Neuronal stem cell (in vitro differentiated cells): Measurements from ENCODE around the gene PTPN3.

Experiments
- DNase-seq: peaks from one replicate; pipeline ENCODE4 v3.0.0-alpha.2; 2013; ENCODE audit warnings: low spot score
- H2AFZ ChIP-seq: one replicate; pipeline ENCODE4 v1.6.1; 2013; ENCODE audit warnings: mild to moderate bottlenecking, low read length, inconsistent platforms
- H2AK5ac ChIP-seq: 2 replicates; pipeline ENCODE4 v1.6.1; 2013; ENCODE audit warnings: low read depth, mild to moderate bottlenecking, inconsistent platforms, low read length, moderate library complexity, mixed read lengths
- H2BK120ac ChIP-seq: 2 replicates; pipeline ENCODE4 v1.6.1; 2013; ENCODE audit warnings: low read depth, mild to moderate bottlenecking, inconsistent platforms, low read length, moderate library complexity, mixed read lengths
- H2BK12ac ChIP-seq: one replicate; pipeline ENCODE4 v1.6.1; 2013; ENCODE audit warnings: low read length, inconsistent platforms
- H2BK15ac ChIP-seq: 2 replicates; pipeline ENCODE4 v1.6.1; 2013; ENCODE audit warnings: mild to moderate bottlenecking, low read length, inconsistent platforms, mixed read lengths
- H2BK5ac ChIP-seq: one replicate; pipeline ENCODE4 v1.6.1; 2013; ENCODE audit warnings: inconsistent platforms, mild to moderate bottlenecking, low read length, moderate library complexity
- H3K14ac ChIP-seq: one replicate; pipeline ENCODE4 v1.6.1; 2013; ENCODE audit warnings: low read length, inconsistent platforms
- H3K18ac ChIP-seq: 2 replicates; pipeline ENCODE4 v1.6.1; 2013; ENCODE audit warnings: low read length, inconsistent platforms
- H3K23ac ChIP-seq: 2 replicates; pipeline ENCODE4 v1.6.1; 2013; ENCODE audit warnings: low read depth, mild to moderate bottlenecking, mixed read lengths, low read length, inconsistent platforms; ENCODE audit not compliant: poor library complexity
- H3K27ac ChIP-seq: replicated peaks from 3 replicates; pipeline ENCODE4 v1.5.1; 2013; ENCODE audit warnings: low read length, inconsistent platforms
- H3K27me3 ChIP-seq, 3 experiments: 2 replicates each; pipeline ENCODE4 v1.6.1; 2013; ENCODE audit warnings: low read length in 3 of 3, mild to moderate bottlenecking in 2 of 3, inconsistent platforms in 1 of 3, low read depth in 1 of 3, mixed read lengths in 1 of 3, moderate library complexity in 1 of 3; ENCODE audit not compliant: control insufficient read depth in 3 of 3, insufficient read depth in 3 of 3
- H3K36me3 ChIP-seq, 2 donors: replicated peaks in 1 of 2; 2 replicates each; pipeline ENCODE4 v1.6.1; 2013; ENCODE audit warnings: low read length in 2 of 2; ENCODE audit not compliant: control insufficient read depth in 2 of 2, insufficient read depth in 2 of 2
- H3K4ac ChIP-seq: 2 replicates; pipeline ENCODE4 v1.6.1; 2013; ENCODE audit warnings: inconsistent platforms, mild to moderate bottlenecking, low read length, moderate library complexity
- H3K4me1 ChIP-seq, 2 donors: 1 replicate in 1 of 2; 2 replicates in 1 of 2; pipeline ENCODE4 v1.6.1; 2013; ENCODE audit warnings: low read length in 2 of 2, low read depth in 1 of 2; ENCODE audit not compliant: control insufficient read depth in 2 of 2, insufficient read depth in 1 of 2
- H3K4me2 ChIP-seq: one replicate; pipeline ENCODE4 v1.6.1; 2013; ENCODE audit warnings: mild to moderate bottlenecking, low read length, inconsistent platforms; ENCODE audit not compliant: insufficient read depth, poor library complexity, severe bottlenecking
- H3K4me3 ChIP-seq, 2 donors: 2 replicates each; pipeline ENCODE4 v1.5.1; 2013; ENCODE audit warnings: low read length in 2 of 2, mild to moderate bottlenecking in 2 of 2, inconsistent platforms in 1 of 2, moderate library complexity in 1 of 2
- H3K79me1 ChIP-seq: one replicate; pipeline ENCODE4 v1.6.1; 2013; ENCODE audit warnings: low read depth, mild to moderate bottlenecking, inconsistent platforms, low read length, moderate library complexity
- H3K9ac ChIP-seq: one replicate; pipeline ENCODE4 v1.6.1; 2013; ENCODE audit warnings: mild to moderate bottlenecking, low read depth, low read length, inconsistent platforms; ENCODE audit not compliant: poor library complexity
- H3K9me3 ChIP-seq, 2 donors: replicated peaks in 1 of 2; 2 replicates each; pipeline versions ENCODE3 to v1.6.1; 2013; ENCODE audit warnings: low read length in 2 of 2, mild to moderate bottlenecking in 2 of 2, inconsistent platforms in 1 of 2, low read depth in 1 of 2, mixed read lengths in 1 of 2, moderate library complexity in 1 of 2; ENCODE audit not compliant: control insufficient read depth in 2 of 2, insufficient read depth in 1 of 2
- H4K8ac ChIP-seq: one replicate; pipeline ENCODE4 v1.6.1; 2013; ENCODE audit warnings: low read depth, mild to moderate bottlenecking, inconsistent platforms, low read length, moderate library complexity
- H4K91ac ChIP-seq: one replicate; pipeline ENCODE4 v1.6.1; 2013; ENCODE audit warnings: low read length, low read depth, mild to moderate bottlenecking, inconsistent platforms; ENCODE audit not compliant: poor library complexity
- WGBS, 2 donors: extraction: QIAGEN DNeasy Blood & Tissue Kit; methylation state at CpG; one replicate each; pipeline ENCODE4 v1.1.7; 2013; ENCODE audit warnings: missing lambda C conversion rate in 2 of 2, mixed read lengths in 1 of 2; ENCODE audit not compliant: insufficient read length in 2 of 2, insufficient replicate concordance in 1 of 2; ENCODE audit errors: extremely low coverage in 2 of 2; 5-methylcytosine and 5-hydroxymethylcytosine counted together

Gene PTPN3

GRCh38 chr9:109507421-109507838, 9.3 kb upstream of the PTPN3 start:
- no peak overlapping the region for H2AFZ ChIP-seq
- H3K9ac ChIP-seq: no peak overlapping the region
- no peak overlapping the region for H3K4ac ChIP-seq
- H2BK5ac ChIP-seq: no peak overlapping the region
- H3K14ac ChIP-seq: no peak overlapping the region
- WGBS, 2 donors: no CpG with 5 or more reads among the region's 9 CpGs
- H2BK120ac ChIP-seq: no peak overlapping the region
- H3K79me1 ChIP-seq: no peaks in the 10 kb centered on the region
- H2AK5ac ChIP-seq: no peak overlapping the region
- no peak overlapping the region for H2BK12ac ChIP-seq
- H3K18ac ChIP-seq: no peak overlapping the region
- no peak for DNase-seq
- no peak overlapping the region for H3K23ac ChIP-seq
- H3K36me3 ChIP-seq: no peaks in the 10 kb centered on the region
- no peak overlapping the region for H4K8ac ChIP-seq
- H3K27me3 ChIP-seq: peaks cover 0 to 65% (median 0%) of the 10 kb centered on the region in 3 experiments
- peaks cover 0 to 3% of the 10 kb centered on the region in 2 donors for H3K4me1 ChIP-seq
- H3K4me2 ChIP-seq: no peak overlapping the region
- no peaks in the 10 kb centered on the region for H3K9me3 ChIP-seq
- H4K91ac ChIP-seq: no peak overlapping the region
- H3K4me3 ChIP-seq: no peak overlapping the region
- H3K27ac ChIP-seq: no peak overlapping the region
- H2BK15ac ChIP-seq: no peak overlapping the region

- Histone ChIP-seq H3K36me3 (no peaks in the 10 kb centered on the region), H2BK5ac (no peak overlapping the region), H2AK5ac (no peak overlapping the region), H2BK120ac (no peak overlapping the region), H3K4me1 (peaks cover 0 to 3% of the 10 kb centered on the region in 2 donors), H3K9ac (no peak overlapping the region), H3K27me3 (peaks cover 0 to 68% (median 0%) of the 10 kb centered on the region in 3 experiments), H2BK12ac (no peak overlapping the region), H3K27ac (no peak overlapping the region), H3K9me3 (no peaks in the 10 kb centered on the region), H3K4ac (no peak overlapping the region), H3K4me2 (no peak overlapping the region), H3K4me3 (no peak overlapping the region), H3K23ac (no peak overlapping the region), H4K8ac (no peak overlapping the region), H3K18ac (no peak overlapping the region), H4K91ac (no peak overlapping the region), H3K79me1 (no peaks in the 10 kb centered on the region), H2BK15ac (no peak overlapping the region), H3K14ac (no peak overlapping the region), H2AFZ (no peak overlapping the region)
- DNase-seq: no peak
- no CpG with 5 or more reads among the region's 3 CpGs for WGBS, 2 donors
These were observed 8.1 kb upstream of the PTPN3 start for GRCh38 chr9:109506097-109506712.

- Histone ChIP-seq H2BK12ac (no peak overlapping the region), H4K8ac (no peak overlapping the region), H2BK15ac (no peak overlapping the region), H3K4me2 (no peak overlapping the region), H3K4me3 (no peak overlapping the region), H2AFZ (no peak overlapping the region), H3K36me3 (no peaks in the 10 kb centered on the region), H3K9me3 (no peaks in the 10 kb centered on the region), H2BK5ac (no peak overlapping the region), H3K4me1 (peaks cover 0 to 3% of the 10 kb centered on the region in 2 donors), H3K27ac (no peak overlapping the region), H4K91ac (no peak overlapping the region), H3K23ac (no peak overlapping the region), H3K18ac (no peak overlapping the region), H3K79me1 (no peaks in the 10 kb centered on the region), H3K27me3 (peaks cover 0 to 80% (median 8%) of the 10 kb centered on the region in 3 experiments), H2AK5ac (no peak overlapping the region), H3K4ac (no peak overlapping the region), H3K9ac (no peak overlapping the region), H2BK120ac (no peak overlapping the region), H3K14ac (no peak overlapping the region)
- DNase-seq: no peak
- WGBS, 2 donors: no CpG with 5 or more reads among the region's 5 CpGs
These were observed 6.6 kb upstream of the PTPN3 start for GRCh38 chr9:109504689-109505088.

DNA sequence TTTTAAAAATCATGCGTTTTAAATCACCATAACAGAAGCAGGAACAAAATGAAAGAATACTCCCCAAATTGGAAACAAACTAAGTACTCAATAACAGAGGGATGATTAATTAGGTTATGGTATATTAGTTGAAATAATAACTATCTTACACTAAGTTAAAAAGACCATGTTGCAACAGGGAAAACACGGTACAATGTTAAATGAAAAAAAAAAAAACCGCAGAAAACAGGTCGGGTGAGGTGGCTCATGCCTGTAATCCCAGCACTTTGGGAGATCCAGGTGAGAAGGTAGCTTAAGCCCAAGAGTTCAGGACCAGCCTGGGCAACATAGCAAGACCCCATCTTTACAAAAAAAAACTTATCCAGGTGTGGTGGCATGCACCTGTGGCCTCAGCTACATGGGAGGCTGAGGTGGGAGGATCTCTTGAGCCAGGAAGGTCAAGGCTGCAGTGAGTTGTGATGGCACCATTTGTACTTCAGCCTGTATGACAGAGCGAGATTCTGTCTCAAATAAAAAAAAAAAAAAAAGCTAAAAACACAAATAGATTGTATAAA, 2.4 kb upstream of the PTPN3 start:
- Histone ChIP-seq H3K4me2 (no peak overlapping the region), H3K27ac (no peak overlapping the region), H4K8ac (no peak overlapping the region), H2AFZ (no peak overlapping the region), H2BK12ac (no peak overlapping the region), H3K4me3 (no peak overlapping the region), H3K36me3 (no peaks in the 10 kb centered on the region), H2BK120ac (no peak overlapping the region), H2BK5ac (no peak overlapping the region), H3K79me1 (no peaks in the 10 kb centered on the region), H3K27me3 (peaks cover 12 to 92% (median 45%) of the 10 kb centered on the region in 3 experiments), H3K4ac (no peak overlapping the region), H3K9ac (no peak overlapping the region), H3K18ac (no peak overlapping the region), H3K4me1 (peaks cover 0 to 7% of the 10 kb centered on the region in 2 donors), H2BK15ac (no peak overlapping the region), H2AK5ac (no peak overlapping the region), H3K23ac (no peak overlapping the region), H4K91ac (no peak overlapping the region), H3K14ac (no peak overlapping the region), H3K9me3 (peaks cover 0 to 4% of the 10 kb centered on the region in 2 donors)
- WGBS, 2 donors: no CpG with 5 or more reads among the region's 5 CpGs
- no peak for DNase-seq
